Measurements from ENCODE around the gene DGCR2.
"Not testable (repeated sequence)": the region's sequence is repeated elsewhere in the genome, so short reads cannot be mapped to it uniquely, and the experiment has no call there.

Gene DGCR2

DNA sequence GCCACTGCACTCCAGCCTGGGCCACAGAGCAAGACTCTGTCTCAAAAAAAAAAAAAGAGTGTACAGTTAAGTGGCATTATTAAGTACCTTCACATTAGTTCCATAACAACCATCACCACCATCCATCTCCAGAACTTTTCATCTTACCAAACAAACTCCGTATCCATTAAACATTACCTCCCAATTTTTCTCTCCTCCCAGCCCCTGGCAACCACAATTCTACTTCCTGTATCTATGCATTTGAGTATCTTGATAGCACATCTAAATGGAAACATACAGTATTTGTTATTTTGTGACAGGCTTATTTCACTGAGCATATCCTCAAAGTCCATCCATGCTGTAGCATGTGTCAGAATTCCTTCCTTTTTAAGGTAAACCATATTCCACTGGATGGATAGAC is 46.8 kb downstream of the DGCR2 start:
- H3K27me3 ChIP-seq (ENCODE audit: control insufficient read depth, insufficient read depth, low read length) = no peaks in the 10 kb centered on the region
- H3K9ac ChIP-seq (ENCODE audit: low read length) = no peak overlapping the region
- no peaks in the 10 kb centered on the region for H3K4me1 ChIP-seq (ENCODE audit: control insufficient read depth, insufficient read depth, low read length)
- H3K4me3 ChIP-seq (ENCODE audit: low read length) = no peak overlapping the region
- H3K27ac ChIP-seq (ENCODE audit: low read depth, low read length) = no peak overlapping the region
- no peaks in the 10 kb centered on the region for H3K36me3 ChIP-seq (ENCODE audit: control insufficient read depth, insufficient read depth, low read length)

DNA sequence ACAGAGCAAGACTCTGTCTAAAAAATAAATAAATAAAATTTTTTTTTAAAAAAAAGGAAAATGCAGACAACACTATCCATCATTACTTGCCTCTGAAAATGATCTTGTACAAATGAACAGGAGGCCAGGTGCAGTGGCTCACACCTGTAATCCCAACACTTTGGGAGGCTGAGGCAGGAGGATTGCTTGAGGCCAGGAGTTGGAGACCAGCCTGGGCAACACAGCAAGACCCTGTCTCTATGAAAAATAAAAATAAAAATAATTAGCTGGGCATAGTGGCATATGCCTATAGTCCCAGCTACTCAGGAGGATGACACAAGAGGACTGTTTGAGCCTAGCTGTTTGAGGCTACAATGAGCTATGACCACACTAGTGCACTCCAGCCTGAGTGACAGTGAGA is 49.4 kb downstream of the DGCR2 start:
- H3K27me3 ChIP-seq (ENCODE audit: control insufficient read depth, insufficient read depth, low read length); H3K27ac ChIP-seq (ENCODE audit: low read depth, low read length); H3K36me3 ChIP-seq (ENCODE audit: control insufficient read depth, insufficient read depth, low read length); H3K4me1 ChIP-seq (ENCODE audit: control insufficient read depth, insufficient read depth, low read length); H3K4me3 ChIP-seq (ENCODE audit: low read length); H3K9ac ChIP-seq (ENCODE audit: low read length): not testable (repeated sequence)

DNA sequence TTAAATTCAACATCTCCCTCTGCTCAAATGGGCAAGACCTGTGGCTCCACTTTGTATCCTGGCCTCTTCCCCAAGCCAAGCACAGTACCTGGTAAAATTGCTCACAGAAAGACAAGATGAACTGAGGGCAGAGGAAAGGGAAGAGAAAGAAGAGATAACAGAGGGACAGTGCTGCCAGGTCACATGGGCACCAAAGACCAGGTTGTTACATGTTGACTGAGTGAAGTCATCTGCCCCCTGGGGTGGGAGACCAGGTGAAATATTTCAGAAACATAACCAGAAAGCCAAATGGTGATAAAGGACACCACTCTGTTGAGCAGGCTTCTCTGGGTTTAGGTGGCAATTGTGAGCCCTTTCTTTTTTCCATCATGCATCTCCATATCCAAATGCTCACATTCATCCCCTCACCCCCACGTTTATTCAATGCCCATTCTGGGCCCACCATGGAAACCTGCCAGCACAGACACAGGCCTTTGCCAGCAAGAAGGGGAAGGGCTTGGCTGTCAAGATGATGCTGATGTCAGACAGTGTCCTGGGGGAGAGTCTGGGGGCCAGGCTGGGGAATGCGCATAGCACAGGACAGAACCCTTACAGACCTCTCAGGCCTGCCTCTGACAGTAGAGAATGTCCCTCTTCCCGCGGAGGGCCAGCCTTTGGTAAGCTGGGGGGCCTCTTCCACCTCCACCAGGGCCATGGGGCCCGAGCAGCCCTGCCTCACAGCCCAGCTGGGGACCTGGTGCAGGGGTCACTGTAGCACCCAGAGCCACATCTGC is 51.6 kb downstream of the DGCR2 start:
- no peaks in the 10 kb centered on the region for H3K4me1 ChIP-seq (ENCODE audit: control insufficient read depth, insufficient read depth, low read length)
- H3K27ac ChIP-seq (ENCODE audit: low read depth, low read length) = no peak overlapping the region
- H3K4me3 ChIP-seq (ENCODE audit: low read length) = no peak overlapping the region
- peaks cover 12% of the 10 kb centered on the region for H3K36me3 ChIP-seq (ENCODE audit: control insufficient read depth, insufficient read depth, low read length)
- no peak overlapping the region for H3K9ac ChIP-seq (ENCODE audit: low read length)
- no peaks in the 10 kb centered on the region for H3K27me3 ChIP-seq (ENCODE audit: control insufficient read depth, insufficient read depth, low read length)

DNA sequence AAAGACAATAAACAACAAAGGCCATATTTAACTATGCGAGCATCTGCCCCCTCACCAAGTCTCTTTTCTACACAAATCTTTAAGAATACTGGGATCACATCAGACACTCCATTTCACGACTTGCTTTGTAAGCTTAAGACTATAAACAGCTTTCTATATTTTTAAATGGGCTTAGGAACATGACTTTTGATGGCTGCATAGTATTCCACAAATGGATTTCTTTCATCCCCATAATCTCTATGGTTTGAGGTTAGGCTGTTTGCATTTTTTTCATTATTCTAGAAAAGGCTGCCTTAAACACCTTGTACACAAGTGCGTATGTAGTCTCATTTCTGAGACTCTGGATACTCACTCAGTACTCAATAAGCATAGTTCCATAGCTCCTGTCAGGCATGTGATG is 52.8 kb downstream of the DGCR2 start:
- Histone ChIP-seq H3K27ac (ENCODE audit: low read depth, low read length) (no peak overlapping the region), H3K4me1 (ENCODE audit: control insufficient read depth, insufficient read depth, low read length) (no peaks in the 10 kb centered on the region), H3K4me3 (ENCODE audit: low read length) (no peak overlapping the region), H3K36me3 (ENCODE audit: control insufficient read depth, insufficient read depth, low read length) (peaks cover 16% of the 10 kb centered on the region), H3K27me3 (ENCODE audit: control insufficient read depth, insufficient read depth, low read length) (no peaks in the 10 kb centered on the region), H3K9ac (ENCODE audit: low read length) (no peak overlapping the region)

- H3K4me3 ChIP-seq (ENCODE audit: low read length) = no peak overlapping the region
- no peak overlapping the region for H3K9ac ChIP-seq (ENCODE audit: low read length)
- peaks cover 22% of the 10 kb centered on the region for H3K36me3 ChIP-seq (ENCODE audit: control insufficient read depth, insufficient read depth, low read length)
- no peaks in the 10 kb centered on the region for H3K4me1 ChIP-seq (ENCODE audit: control insufficient read depth, insufficient read depth, low read length)
- no peaks in the 10 kb centered on the region for H3K27me3 ChIP-seq (ENCODE audit: control insufficient read depth, insufficient read depth, low read length)
- H3K27ac ChIP-seq (ENCODE audit: low read depth, low read length) = no peak overlapping the region
These were observed 53.4 kb downstream of the DGCR2 start for GRCh38 chr22:19068784-19069271.

DNA sequence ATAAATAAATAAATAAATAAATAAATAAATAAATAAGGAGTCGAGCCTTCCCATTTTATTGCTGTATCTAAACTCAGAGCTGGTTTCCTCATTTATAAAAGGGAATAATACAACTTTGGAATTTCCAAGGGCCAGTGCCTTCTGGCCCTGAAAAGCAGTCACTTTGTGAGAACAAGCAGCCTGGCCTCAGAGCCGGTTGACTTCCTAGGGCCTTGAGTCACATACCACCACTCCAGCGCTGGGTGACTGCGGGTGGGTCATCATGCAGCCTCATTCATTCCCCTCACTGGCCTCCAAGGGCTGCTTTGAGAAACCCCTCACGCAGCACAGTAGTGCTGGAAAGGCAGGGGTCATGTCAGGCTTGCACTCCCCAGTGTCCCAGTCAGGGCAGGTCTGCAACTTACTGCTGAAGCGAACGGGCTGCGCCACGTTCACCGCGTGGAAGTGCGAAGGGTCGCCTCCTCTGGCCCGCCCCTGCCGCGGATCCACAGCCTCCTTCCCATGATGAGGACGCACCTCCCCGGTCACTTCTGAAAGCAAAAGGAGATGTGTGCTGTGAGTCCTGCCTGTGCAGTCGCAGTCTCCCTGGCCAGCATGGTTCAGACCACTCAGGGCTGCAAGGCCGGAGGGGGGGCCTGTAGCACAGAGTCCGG is 54.4 kb downstream of the DGCR2 start:
- H3K27ac ChIP-seq (ENCODE audit: low read depth, low read length) = no peak overlapping the region
- no peak overlapping the region for H3K9ac ChIP-seq (ENCODE audit: low read length)
- no peaks in the 10 kb centered on the region for H3K27me3 ChIP-seq (ENCODE audit: control insufficient read depth, insufficient read depth, low read length)
- H3K4me1 ChIP-seq (ENCODE audit: control insufficient read depth, insufficient read depth, low read length) = no peaks in the 10 kb centered on the region
- peaks cover 27% of the 10 kb centered on the region for H3K36me3 ChIP-seq (ENCODE audit: control insufficient read depth, insufficient read depth, low read length)
- no peak overlapping the region for H3K4me3 ChIP-seq (ENCODE audit: low read length)

GRCh38 chr22:19066531-19067271 is 55.5 kb downstream of the DGCR2 start:
- no peak overlapping the region for H3K9ac ChIP-seq (ENCODE audit: low read length)
- no peaks in the 10 kb centered on the region for H3K4me1 ChIP-seq (ENCODE audit: control insufficient read depth, insufficient read depth, low read length)
- H3K27me3 ChIP-seq (ENCODE audit: control insufficient read depth, insufficient read depth, low read length) = no peaks in the 10 kb centered on the region
- H3K36me3 ChIP-seq (ENCODE audit: control insufficient read depth, insufficient read depth, low read length) = peaks cover 33% of the 10 kb centered on the region
- H3K27ac ChIP-seq (ENCODE audit: low read depth, low read length) = no peak overlapping the region
- no peak overlapping the region for H3K4me3 ChIP-seq (ENCODE audit: low read length)

DNA sequence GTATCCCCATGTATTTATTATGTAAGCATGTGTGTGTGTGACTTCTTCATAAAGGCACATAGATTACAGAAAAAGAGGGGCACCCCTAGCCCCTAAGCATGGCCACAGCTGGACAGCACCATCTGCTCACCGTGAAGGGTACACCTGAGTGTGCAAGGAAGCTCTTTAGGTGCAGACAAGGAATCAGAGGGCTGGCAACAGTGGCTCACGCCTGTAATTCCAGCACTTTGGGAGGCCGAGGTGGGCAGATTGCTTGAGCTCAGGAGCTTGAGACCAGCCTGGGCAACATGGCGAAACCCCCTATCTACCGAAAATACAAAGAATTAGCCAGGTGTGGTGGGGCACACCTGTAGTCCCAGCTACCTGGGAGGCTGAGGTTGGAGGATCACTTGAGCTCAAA is 56.3 kb downstream of the DGCR2 start:
- Histone ChIP-seq H3K4me3 (ENCODE audit: low read length) (no peak overlapping the region), H3K4me1 (ENCODE audit: control insufficient read depth, insufficient read depth, low read length) (no peaks in the 10 kb centered on the region), H3K27ac (ENCODE audit: low read depth, low read length) (no peak overlapping the region), H3K27me3 (ENCODE audit: control insufficient read depth, insufficient read depth, low read length) (no peaks in the 10 kb centered on the region), H3K9ac (ENCODE audit: low read length) (no peak overlapping the region), H3K36me3 (ENCODE audit: control insufficient read depth, insufficient read depth, low read length) (peaks cover 33% of the 10 kb centered on the region)

DNA sequence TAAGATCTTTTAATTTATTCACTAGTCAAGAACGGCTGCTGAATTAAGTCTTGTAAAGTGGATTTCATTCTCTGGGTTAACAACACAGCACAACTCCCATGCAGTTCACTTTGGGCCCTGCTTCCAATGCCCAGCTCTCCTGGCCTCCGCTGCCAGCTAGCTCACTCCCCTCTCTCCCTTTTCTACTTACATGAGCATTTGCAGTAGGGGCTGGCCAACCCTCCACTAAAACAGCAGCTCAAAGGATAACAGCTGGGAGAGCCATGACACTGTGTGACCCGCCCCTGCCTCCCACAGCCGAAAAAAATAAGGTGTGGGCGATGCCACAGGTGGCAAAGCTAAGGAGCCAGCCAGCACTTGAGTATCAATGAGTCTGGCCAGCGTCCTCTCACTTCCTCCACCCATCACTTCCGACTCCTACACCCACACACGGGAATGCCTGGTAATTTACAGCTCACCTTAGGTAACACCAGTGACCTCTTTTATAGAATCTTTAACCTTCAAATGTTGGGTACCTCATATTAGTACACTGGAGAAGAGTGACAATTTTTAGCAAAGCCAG is 56.8 kb downstream of the DGCR2 start:
- Histone ChIP-seq H3K4me3 (ENCODE audit: low read length) (no peak overlapping the region), H3K27me3 (ENCODE audit: control insufficient read depth, insufficient read depth, low read length) (no peaks in the 10 kb centered on the region), H3K4me1 (ENCODE audit: control insufficient read depth, insufficient read depth, low read length) (no peaks in the 10 kb centered on the region), H3K9ac (ENCODE audit: low read length) (no peak overlapping the region), H3K27ac (ENCODE audit: low read depth, low read length) (no peak overlapping the region), H3K36me3 (ENCODE audit: control insufficient read depth, insufficient read depth, low read length) (peaks cover 37% of the 10 kb centered on the region)

- Histone ChIP-seq H3K36me3 (ENCODE audit: control insufficient read depth, insufficient read depth, low read length) (peaks cover 45% of the 10 kb centered on the region), H3K9ac (ENCODE audit: low read length) (no peak overlapping the region), H3K4me3 (ENCODE audit: low read length) (no peak overlapping the region)
These were observed 57.7 kb downstream of the DGCR2 start for GRCh38 chr22:19064354-19065054.

GRCh38 chr22:19063581-19064353 is 58.4 kb downstream of the DGCR2 start:
- H3K4me3 ChIP-seq (ENCODE audit: low read length) = no peak overlapping the region
- H3K4me1 ChIP-seq (ENCODE audit: control insufficient read depth, insufficient read depth, low read length) = no peaks in the 10 kb centered on the region
- no peak overlapping the region for H3K27ac ChIP-seq (ENCODE audit: low read depth, low read length)
- H3K27me3 ChIP-seq (ENCODE audit: control insufficient read depth, insufficient read depth, low read length) = no peaks in the 10 kb centered on the region
- H3K36me3 ChIP-seq (ENCODE audit: control insufficient read depth, insufficient read depth, low read length) = peaks cover 46% of the 10 kb centered on the region
- H3K9ac ChIP-seq (ENCODE audit: low read length) = no peak overlapping the region

More at GRCh38 chr22:19064354-19065054, 57.7 kb downstream of the DGCR2 start:
- Histone ChIP-seq H3K4me1 (ENCODE audit: control insufficient read depth, insufficient read depth, low read length) (no peaks in the 10 kb centered on the region), H3K27me3 (ENCODE audit: control insufficient read depth, insufficient read depth, low read length) (no peaks in the 10 kb centered on the region), H3K27ac (ENCODE audit: low read depth, low read length) (no peak overlapping the region)

Measured in rectal smooth muscle tissue (tissue), 1 donor.